ENCODE results near the gene KCNIP4. TPM values are rescaled to one million over a fixed set of nuclear protein-coding genes. Genes with fewer than 3 reads are reported as not detected.
"Not testable (repeated sequence)": the region's sequence is repeated elsewhere in the genome, so short reads cannot be mapped to it uniquely, and the experiment has no call there.

The KCNIP4 gene
- total RNA-seq, 1 donor from 2014 or later, result 0.53 TPM

DNA sequence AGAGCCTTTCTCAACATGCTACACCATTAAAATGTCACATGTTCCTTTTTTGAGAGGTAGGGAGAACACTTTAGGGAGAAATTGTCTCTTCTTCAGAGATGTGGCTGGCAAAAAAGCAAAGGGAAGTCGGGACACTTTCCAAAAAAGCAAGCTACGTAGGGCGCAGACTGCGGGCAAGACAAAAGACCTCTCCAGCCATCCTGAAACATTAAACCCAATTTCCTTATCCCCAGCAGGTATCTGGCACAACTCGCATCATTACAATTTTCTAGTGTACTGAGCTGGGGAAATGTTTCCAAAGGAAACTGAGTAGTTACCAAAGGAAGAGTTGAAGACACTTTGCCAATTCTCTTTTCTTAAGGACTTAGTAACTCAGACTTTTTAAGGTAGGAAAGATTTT lies 1132.3 kb downstream of the KCNIP4 start:
- Histone ChIP-seq H3K36me3 (ENCODE audit: control insufficient read depth, insufficient read depth, low read length) (no peaks in the 10 kb centered on the region), H3K4me3 (ENCODE audit: low read depth, low read length) (no peak overlapping the region), H3K27me3 (ENCODE audit: control insufficient read depth, insufficient read depth, low read length) (no peaks in the 10 kb centered on the region)
- TF ChIP-seq, protein P1, sequence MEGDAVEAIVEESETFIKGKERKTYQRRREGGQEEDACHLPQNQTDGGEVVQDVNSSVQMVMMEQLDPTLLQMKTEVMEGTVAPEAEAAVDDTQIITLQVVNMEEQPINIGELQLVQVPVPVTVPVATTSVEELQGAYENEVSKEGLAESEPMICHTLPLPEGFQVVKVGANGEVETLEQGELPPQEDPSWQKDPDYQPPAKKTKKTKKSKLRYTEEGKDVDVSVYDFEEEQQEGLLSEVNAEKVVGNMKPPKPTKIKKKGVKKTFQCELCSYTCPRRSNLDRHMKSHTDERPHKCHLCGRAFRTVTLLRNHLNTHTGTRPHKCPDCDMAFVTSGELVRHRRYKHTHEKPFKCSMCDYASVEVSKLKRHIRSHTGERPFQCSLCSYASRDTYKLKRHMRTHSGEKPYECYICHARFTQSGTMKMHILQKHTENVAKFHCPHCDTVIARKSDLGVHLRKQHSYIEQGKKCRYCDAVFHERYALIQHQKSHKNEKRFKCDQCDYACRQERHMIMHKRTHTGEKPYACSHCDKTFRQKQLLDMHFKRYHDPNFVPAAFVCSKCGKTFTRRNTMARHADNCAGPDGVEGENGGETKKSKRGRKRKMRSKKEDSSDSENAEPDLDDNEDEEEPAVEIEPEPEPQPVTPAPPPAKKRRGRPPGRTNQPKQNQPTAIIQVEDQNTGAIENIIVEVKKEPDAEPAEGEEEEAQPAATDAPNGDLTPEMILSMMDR (IDR thresholded peaks at IDR 0.05; ENCODE audit: insufficient read depth, low read length, severe bottlenecking), result no peak
- no peak for FAIRE-seq
- no peak for DNase-seq (ENCODE audit: low read depth)

DNA sequence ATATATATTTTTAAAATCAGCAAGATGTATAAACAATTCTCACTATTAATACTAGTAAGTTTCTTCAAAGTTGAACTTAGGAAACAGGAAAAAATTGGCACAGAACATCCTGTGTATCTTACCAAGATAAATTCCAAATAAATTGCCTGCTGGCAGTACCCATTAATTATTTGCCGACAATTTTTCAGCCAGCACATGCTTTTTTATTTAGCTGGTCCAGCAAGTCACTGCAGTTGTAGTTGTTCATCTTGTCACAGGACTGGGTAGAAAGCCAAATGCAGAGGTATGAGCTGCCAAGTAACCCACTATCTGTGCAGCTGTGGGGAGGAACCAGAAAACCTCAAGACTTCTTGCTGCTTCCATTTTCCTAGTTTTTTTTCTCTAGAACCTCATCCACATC lies 1134.9 kb downstream of the KCNIP4 start:
- FAIRE-seq (no peak), DNase-seq (ENCODE audit: low read depth) (no peak)
- Histone ChIP-seq H3K4me3 (ENCODE audit: low read depth, low read length) (no peak overlapping the region), H3K27me3 (ENCODE audit: control insufficient read depth, insufficient read depth, low read length) (no peaks in the 10 kb centered on the region), H3K36me3 (ENCODE audit: control insufficient read depth, insufficient read depth, low read length) (no peaks in the 10 kb centered on the region)
- TF ChIP-seq, protein P1 (IDR thresholded peaks at IDR 0.05; ENCODE audit: insufficient read depth, low read length, severe bottlenecking), result no peak

DNA sequence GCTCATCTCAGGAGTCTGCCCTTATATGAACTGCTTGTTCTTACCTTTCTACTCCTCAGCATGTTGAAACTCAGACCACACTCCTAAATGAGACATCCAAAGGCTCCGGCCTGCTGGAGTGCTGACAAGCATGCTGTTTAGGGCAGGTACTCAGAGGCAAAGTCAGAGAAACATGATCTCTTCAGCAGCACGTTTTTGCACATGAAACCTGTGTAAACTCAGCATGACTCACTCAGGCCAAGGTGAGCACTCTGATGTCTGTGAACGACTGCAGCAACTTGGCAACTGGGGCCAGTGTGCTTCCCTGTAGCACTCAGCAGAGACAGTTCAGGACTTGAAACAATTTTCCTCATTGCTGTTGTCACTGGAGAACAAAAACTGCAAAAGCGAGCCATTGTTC lies 1138.8 kb downstream of the KCNIP4 start:
- peak; percentile 100 for DNase-seq (ENCODE audit: low read depth)
- FAIRE-seq, result peak; percentile 99
- Histone ChIP-seq H3K27me3 (ENCODE audit: control insufficient read depth, insufficient read depth, low read length) (no peaks in the 10 kb centered on the region), H3K4me3 (ENCODE audit: low read depth, low read length) (no peak overlapping the region), H3K36me3 (ENCODE audit: control insufficient read depth, insufficient read depth, low read length) (no peaks in the 10 kb centered on the region)
- TF ChIP-seq, protein P1 (IDR thresholded peaks at IDR 0.05; ENCODE audit: insufficient read depth, low read length, severe bottlenecking), result no peak

DNA sequence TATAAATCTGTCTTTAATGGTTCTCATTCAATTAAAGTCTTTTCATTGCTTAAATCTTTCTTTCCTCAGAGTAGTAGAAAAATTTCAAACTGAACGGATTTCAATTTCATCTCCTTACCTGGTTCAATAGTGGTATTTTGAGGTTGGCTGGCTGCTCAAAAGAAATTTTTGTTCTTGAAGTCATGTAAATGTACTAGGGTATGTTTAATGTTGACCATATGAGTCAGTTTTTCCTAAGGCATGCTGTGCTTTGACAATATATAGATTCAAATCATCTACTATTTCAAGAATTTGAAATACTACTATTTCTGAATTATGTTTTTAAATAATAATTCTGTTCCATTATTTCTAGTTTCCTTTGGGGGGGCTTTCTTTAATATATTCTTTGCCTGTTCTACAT lies 1142.9 kb downstream of the KCNIP4 start:
- DNase-seq (ENCODE audit: low read depth) (peak; percentile 79), FAIRE-seq (no peak)
- Histone ChIP-seq H3K36me3 (ENCODE audit: control insufficient read depth, insufficient read depth, low read length) (no peaks in the 10 kb centered on the region), H3K4me3 (ENCODE audit: low read depth, low read length) (no peak overlapping the region), H3K27me3 (ENCODE audit: control insufficient read depth, insufficient read depth, low read length) (no peaks in the 10 kb centered on the region)
- TF ChIP-seq, protein P1 (IDR thresholded peaks at IDR 0.05; ENCODE audit: insufficient read depth, low read length, severe bottlenecking), result no peak

DNA sequence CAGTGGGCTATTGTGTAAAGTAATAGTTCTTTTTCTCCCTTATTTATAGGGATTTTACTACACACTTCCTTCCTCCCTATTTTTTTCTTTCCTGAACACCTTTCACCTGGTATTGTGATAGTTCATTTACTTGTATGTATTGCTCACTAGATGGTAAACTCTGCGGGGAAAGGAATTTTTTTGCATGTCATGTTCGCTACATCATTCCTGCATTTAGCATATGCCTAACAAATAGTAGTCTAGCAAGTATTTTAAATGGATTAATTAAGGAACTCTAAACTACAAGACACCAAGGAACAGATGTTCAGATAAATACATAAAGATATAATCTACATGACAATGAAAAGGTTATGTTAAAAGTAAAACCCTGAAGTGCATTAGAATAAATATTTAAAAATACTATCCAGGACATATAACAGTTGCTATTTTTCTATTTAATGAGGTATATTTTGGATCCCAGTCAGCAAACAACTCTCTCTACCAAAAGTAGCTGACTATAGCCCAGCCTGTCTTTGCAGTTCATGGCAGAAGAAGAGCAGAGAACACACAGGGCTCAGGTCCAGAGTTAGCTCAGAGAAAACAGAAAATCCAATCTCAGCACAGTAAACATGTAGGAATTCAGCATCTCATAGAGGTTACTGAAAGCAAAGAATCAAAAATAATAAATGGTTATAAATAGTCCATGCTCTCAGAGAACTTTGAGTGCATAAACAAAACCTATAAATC lies 1160.5 kb downstream of the KCNIP4 start:
- TF ChIP-seq, protein P1 (IDR thresholded peaks at IDR 0.05; ENCODE audit: insufficient read depth, low read length, severe bottlenecking), result no peak
- FAIRE-seq (no peak), DNase-seq (ENCODE audit: low read depth) (no peak)
- Histone ChIP-seq H3K36me3 (ENCODE audit: control insufficient read depth, insufficient read depth, low read length) (no peaks in the 10 kb centered on the region), H3K27me3 (ENCODE audit: control insufficient read depth, insufficient read depth, low read length) (no peaks in the 10 kb centered on the region), H3K4me3 (ENCODE audit: low read depth, low read length) (no peak overlapping the region)

DNA sequence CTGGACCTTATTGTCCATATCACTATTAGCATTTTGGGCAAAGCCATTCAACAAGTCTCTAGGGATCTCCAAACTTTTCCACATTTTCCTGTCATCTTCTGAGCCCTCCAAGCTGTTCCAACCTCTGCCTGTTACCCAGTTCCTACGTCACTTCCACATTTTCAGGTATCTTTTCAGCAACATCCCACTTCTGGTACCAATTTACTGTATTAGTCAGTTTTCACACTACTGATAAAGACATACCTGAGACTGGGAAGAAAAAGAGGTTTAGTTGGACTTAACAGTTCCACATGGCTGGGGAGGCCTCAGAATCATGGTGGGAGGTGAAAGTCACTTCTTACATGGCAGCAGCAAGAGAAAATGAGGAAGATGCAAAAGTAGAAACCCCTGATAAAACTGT lies 1165.4 kb downstream of the KCNIP4 start:
- not testable (repeated sequence) for H3K27me3 ChIP-seq (ENCODE audit: control insufficient read depth, insufficient read depth, low read length); DNase-seq (ENCODE audit: low read depth); FAIRE-seq; H3K36me3 ChIP-seq (ENCODE audit: control insufficient read depth, insufficient read depth, low read length); H3K4me3 ChIP-seq (ENCODE audit: low read depth, low read length)

All from bronchial epithelial cell (primary cell).